ENCODE measurements around the gene UGGT2.
"Not testable (repeated sequence)": the region's sequence is repeated elsewhere in the genome, so short reads cannot be mapped to it uniquely, and the experiment has no call there.

The UGGT2 gene

GRCh38 chr13:96051491-96051890 is 1.7 kb downstream of the UGGT2 start:
- not testable (repeated sequence) for DNase-seq

GRCh38 chr13:96050955-96051354 is 2.2 kb downstream of the UGGT2 start:
- DNase-seq, result not testable (repeated sequence)

GRCh38 chr13:96046449-96047126 is 6.6 kb downstream of the UGGT2 start:
- DNase-seq, result not testable (repeated sequence)

- DNase-seq, result no peak
Measured at GRCh38 chr13:96044238-96044637, 9.0 kb downstream of the UGGT2 start.

- DNase-seq, result no peak
Measured at GRCh38 chr13:96041326-96042110, 11.7 kb downstream of the UGGT2 start.

GRCh38 chr13:96036515-96036914 is 16.7 kb downstream of the UGGT2 start:
- DNase-seq, result no peak

- DNase-seq, result no peak
Measured at GRCh38 chr13:96034662-96035061, 18.5 kb downstream of the UGGT2 start.

- no peak for DNase-seq
Measured at GRCh38 chr13:96033220-96034015, 19.8 kb downstream of the UGGT2 start.

- DNase-seq, result no peak
Measured at GRCh38 chr13:96032717-96033116, 20.5 kb downstream of the UGGT2 start.

GRCh38 chr13:96029002-96029401 is 24.2 kb downstream of the UGGT2 start:
- no peak for DNase-seq

GRCh38 chr13:96027496-96027895 is 25.7 kb downstream of the UGGT2 start:
- DNase-seq, result no peak

GRCh38 chr13:96025283-96025682 is 27.9 kb downstream of the UGGT2 start:
- no peak for DNase-seq

- no peak for DNase-seq
Measured at GRCh38 chr13:96020931-96021330, 32.3 kb downstream of the UGGT2 start.

GRCh38 chr13:96020155-96020575 is 33.0 kb downstream of the UGGT2 start:
- DNase-seq, result no peak

GRCh38 chr13:96018135-96018534 is 35.1 kb downstream of the UGGT2 start:
- DNase-seq, result no peak

GRCh38 chr13:96011291-96011872 is 41.8 kb downstream of the UGGT2 start:
- no peak for DNase-seq

- DNase-seq, result no peak
Measured at GRCh38 chr13:96003304-96003703, 49.9 kb downstream of the UGGT2 start.

GRCh38 chr13:96002322-96003131 is 50.7 kb downstream of the UGGT2 start:
- no peak for DNase-seq

GRCh38 chr13:96000069-96000468 is 53.1 kb downstream of the UGGT2 start:
- DNase-seq, result no peak

- DNase-seq, result no peak
Measured at GRCh38 chr13:95987841-95988240, 65.4 kb downstream of the UGGT2 start.

- DNase-seq, result no peak
Measured at GRCh38 chr13:95982144-95982543, 71.1 kb downstream of the UGGT2 start.

- not testable (repeated sequence) for DNase-seq
Measured at GRCh38 chr13:95972651-95973050, 80.5 kb downstream of the UGGT2 start.

Data from CD4-positive, alpha-beta T cell treated with Interferon gamma for 1 hour (primary cell).